Fibroblast of lung (primary cell): ENCODE data around the gene LEO1. TPM values are rescaled to one million over a fixed set of nuclear protein-coding genes. Genes with fewer than 3 reads are reported as not detected.

ENCODE experiments used
- DNase-seq, 2 donors: peaks; one replicate each; pipeline versions ENCODE4 v3.0.0 to v3.0.0-alpha.2; 2010; ENCODE audit warnings: low read depth in 2 of 2
- H2AFZ ChIP-seq: 2 replicates; pipeline ENCODE4 v1.5.1; 2012; ENCODE audit warnings: low read length, control low read depth, inconsistent platforms
- H3K27ac ChIP-seq: 2 replicates; pipeline ENCODE4 v1.5.1; 2011; ENCODE audit warnings: low read length, control low read depth; ENCODE audit not compliant: insufficient read depth
- H3K27me3 ChIP-seq: 2 replicates; pipeline ENCODE4 v1.5.1; 2011; ENCODE audit warnings: mild to moderate bottlenecking, low read length; ENCODE audit not compliant: control insufficient read depth, insufficient read depth
- H3K36me3 ChIP-seq: 2 replicates; pipeline ENCODE4 v1.5.1; 2011; ENCODE audit warnings: low read length; ENCODE audit not compliant: control insufficient read depth, insufficient read depth
- H3K4me1 ChIP-seq: 2 replicates; pipeline ENCODE4 v1.5.1; 2011; ENCODE audit warnings: low read length; ENCODE audit not compliant: control insufficient read depth, insufficient read depth; ENCODE audit errors: extremely low read depth
- H3K4me2 ChIP-seq: 2 replicates; pipeline ENCODE4 v1.5.1; 2011; ENCODE audit warnings: low read length, control low read depth; ENCODE audit not compliant: insufficient read depth; ENCODE audit errors: extremely low read depth
- H3K4me3 ChIP-seq, 4 experiments: fragments of 200-600 bp in 1 of 4; sonication (generic) in 1 of 4; replicated peaks in 1 of 4; 2 replicates each; pipeline ENCODE4 v1.5.1; 2011 to 2016; ENCODE audit warnings: low read length in 4 of 4, low read depth in 3 of 4, mild to moderate bottlenecking in 3 of 4, control low read depth in 2 of 4, inconsistent platforms in 1 of 4, mixed read lengths in 1 of 4; ENCODE audit not compliant: insufficient read depth in 1 of 4; ENCODE audit errors: control extremely low read depth in 1 of 4
- H3K79me2 ChIP-seq: 2 replicates; pipeline ENCODE4 v1.5.1; 2012; ENCODE audit warnings: mild to moderate bottlenecking, low read length, inconsistent platforms; ENCODE audit not compliant: control insufficient read depth, insufficient read depth
- H3K9ac ChIP-seq: 2 replicates; pipeline ENCODE4 v1.5.1; 2011; ENCODE audit warnings: mild to moderate bottlenecking, low read length, control low read depth; ENCODE audit not compliant: insufficient read depth
- H3K9me3 ChIP-seq: 2 replicates; pipeline ENCODE4 v1.5.1; 2012; ENCODE audit warnings: low read depth, low read length; ENCODE audit not compliant: control insufficient read depth, insufficient read depth
- H4K20me1 ChIP-seq: 2 replicates; pipeline ENCODE4 v1.5.1; 2011; ENCODE audit warnings: low read length; ENCODE audit not compliant: control insufficient read depth, insufficient read depth; ENCODE audit errors: extremely low read depth
- EZH2 ChIP-seq: IDR thresholded peaks from 2 replicates; pipeline ENCODE4 v1.5.1; 2012; ENCODE audit warnings: low read length, control low read depth, mild to moderate bottlenecking; ENCODE audit errors: missing control alignments
- polyA plus RNA-seq, 2 donors: library from polyadenylated mRNA; depleted of rRNA in 1 of 2; stranded (reverse) in 1 of 2; unstranded in 1 of 2; fragments of >200 nt; gene quantifications; 2 replicates each; pipeline ENCODE4 v1.2.1, GENCODE V29; 2011 to 2012; ENCODE audit warnings: missing spikeins in 1 of 2
- total RNA-seq: library from RNA; depleted of rRNA; stranded (reverse); fragments of >200 nt; gene quantifications from 2 replicates; pipeline ENCODE4 v1.2.1, GENCODE V29; 2014
- TF ChIP-seq, protein P1 (sequence below), 2 donors: IDR thresholded peaks in 1 of 2; conservative IDR thresholded peaks in 1 of 2; 1 replicate in 1 of 2; 2 replicates in 1 of 2; pipeline ENCODE4 v1.5.1; 2011 to 2012; ENCODE audit warnings: low read length in 2 of 2, control low read depth in 1 of 2, inconsistent platforms in 1 of 2, low read depth in 1 of 2, mild to moderate bottlenecking in 1 of 2

Gene LEO1
- total and polyA plus RNA-seq, 2 donors (not counting 1 experiment from before 2014, with no cell fraction given) = 12.9 to 21.3 TPM

DNA sequence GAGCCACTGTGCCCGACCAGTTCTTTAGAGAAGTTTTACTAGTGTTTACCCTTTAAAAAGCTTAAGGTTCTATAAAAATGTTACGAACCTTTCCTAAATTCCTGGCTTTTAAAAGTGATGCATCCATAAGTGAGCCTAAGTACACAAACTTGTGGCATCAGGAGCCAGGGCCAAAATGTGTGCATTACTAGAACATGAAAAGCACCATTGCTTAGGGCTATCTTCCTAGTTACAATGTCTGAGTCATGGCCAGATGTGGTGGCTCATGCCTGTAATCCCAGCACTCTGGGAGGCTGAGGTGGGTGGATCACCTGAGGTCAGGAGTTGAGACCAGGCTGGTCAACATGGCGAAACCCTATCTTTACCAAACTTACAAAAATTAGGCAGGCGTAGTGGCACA is 39.9 kb downstream of the LEO1 start:
- Histone ChIP-seq H2AFZ (no peak overlapping the region), H3K4me3 (no peak overlapping the region), H3K27me3 (no peaks in the 10 kb centered on the region), H3K9ac (no peak overlapping the region), H3K4me1 (no peaks in the 10 kb centered on the region), H3K9me3 (no peaks in the 10 kb centered on the region), H3K36me3 (no peaks in the 10 kb centered on the region), H3K27ac (no peak overlapping the region), H4K20me1 (no peaks in the 10 kb centered on the region), H3K79me2 (no peaks in the 10 kb centered on the region), H3K4me2 (no peak overlapping the region)
- TF ChIP-seq, protein P1, sequence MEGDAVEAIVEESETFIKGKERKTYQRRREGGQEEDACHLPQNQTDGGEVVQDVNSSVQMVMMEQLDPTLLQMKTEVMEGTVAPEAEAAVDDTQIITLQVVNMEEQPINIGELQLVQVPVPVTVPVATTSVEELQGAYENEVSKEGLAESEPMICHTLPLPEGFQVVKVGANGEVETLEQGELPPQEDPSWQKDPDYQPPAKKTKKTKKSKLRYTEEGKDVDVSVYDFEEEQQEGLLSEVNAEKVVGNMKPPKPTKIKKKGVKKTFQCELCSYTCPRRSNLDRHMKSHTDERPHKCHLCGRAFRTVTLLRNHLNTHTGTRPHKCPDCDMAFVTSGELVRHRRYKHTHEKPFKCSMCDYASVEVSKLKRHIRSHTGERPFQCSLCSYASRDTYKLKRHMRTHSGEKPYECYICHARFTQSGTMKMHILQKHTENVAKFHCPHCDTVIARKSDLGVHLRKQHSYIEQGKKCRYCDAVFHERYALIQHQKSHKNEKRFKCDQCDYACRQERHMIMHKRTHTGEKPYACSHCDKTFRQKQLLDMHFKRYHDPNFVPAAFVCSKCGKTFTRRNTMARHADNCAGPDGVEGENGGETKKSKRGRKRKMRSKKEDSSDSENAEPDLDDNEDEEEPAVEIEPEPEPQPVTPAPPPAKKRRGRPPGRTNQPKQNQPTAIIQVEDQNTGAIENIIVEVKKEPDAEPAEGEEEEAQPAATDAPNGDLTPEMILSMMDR (conservative IDR thresholded peaks at IDR 0.05 in 1 of 2, IDR thresholded peaks at IDR 0.05 in 1 of 2; ENCODE audit: low read depth in 1 of 2, low read length in 2 of 2) = no peak
- TF ChIP-seq EZH2 = no peak
- peak in 1 of 2 donors; percentile 29 for DNase-seq

DNA sequence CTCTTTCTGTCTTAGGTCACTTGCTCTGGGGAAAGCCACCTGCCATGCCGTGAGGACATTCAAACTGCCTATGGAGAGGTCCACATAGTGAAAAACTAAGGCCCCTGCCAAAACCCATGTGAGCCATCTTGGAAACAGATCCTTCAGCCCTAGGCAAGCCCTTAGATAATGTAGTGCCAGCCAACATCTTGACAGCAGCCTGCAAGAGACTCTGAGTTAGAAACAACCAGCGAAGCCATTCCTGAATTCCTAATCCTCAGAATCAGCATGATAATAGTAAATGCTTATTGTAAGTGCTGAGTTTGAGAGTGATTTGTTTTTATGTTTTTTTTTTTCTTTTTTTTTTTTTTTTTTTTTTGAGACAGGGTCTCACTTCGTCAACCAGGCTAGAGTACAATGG is 40.6 kb downstream of the LEO1 start:
- no peak for TF ChIP-seq EZH2
- TF ChIP-seq, protein P1 (conservative IDR thresholded peaks at IDR 0.05 in 1 of 2, IDR thresholded peaks at IDR 0.05 in 1 of 2; ENCODE audit: low read depth in 1 of 2, low read length in 2 of 2) = no peak
- Histone ChIP-seq H3K27ac (no peak overlapping the region), H3K9ac (no peak overlapping the region), H3K79me2 (no peaks in the 10 kb centered on the region), H3K27me3 (no peaks in the 10 kb centered on the region), H4K20me1 (no peaks in the 10 kb centered on the region), H3K4me3 (no peak overlapping the region), H3K9me3 (no peaks in the 10 kb centered on the region), H3K4me2 (no peak overlapping the region), H3K4me1 (no peaks in the 10 kb centered on the region), H2AFZ (no peak overlapping the region), H3K36me3 (no peaks in the 10 kb centered on the region)
- DNase-seq = no peak

DNA sequence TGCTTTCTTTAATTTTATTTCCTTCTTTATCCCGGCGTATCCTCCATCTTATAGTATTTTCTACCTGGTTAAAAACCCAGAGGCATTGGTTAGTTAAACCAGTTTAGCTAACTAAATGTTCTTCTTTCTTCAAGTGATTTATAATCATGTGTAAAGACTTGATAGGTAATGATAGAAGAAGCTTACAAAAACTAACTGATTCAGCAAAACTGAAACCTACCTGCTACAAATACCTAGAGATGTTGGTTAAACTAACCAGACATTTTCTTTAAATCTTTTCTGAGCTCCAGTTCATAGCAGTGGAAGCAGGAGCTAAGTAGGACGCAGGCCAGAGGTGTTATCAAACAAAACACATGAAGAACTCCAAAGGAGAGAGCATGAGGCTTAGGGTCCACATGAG is 44.8 kb downstream of the LEO1 start:
- H3K9ac ChIP-seq = no peak overlapping the region
- DNase-seq = no peak
- H4K20me1 ChIP-seq = no peaks in the 10 kb centered on the region
- TF ChIP-seq EZH2 = no peak
- TF ChIP-seq, protein P1 (conservative IDR thresholded peaks at IDR 0.05 in 1 of 2, IDR thresholded peaks at IDR 0.05 in 1 of 2; ENCODE audit: low read depth in 1 of 2, low read length in 2 of 2) = no peak
- H3K79me2 ChIP-seq = no peaks in the 10 kb centered on the region
- no peak overlapping the region for H3K4me3 ChIP-seq
- no peak overlapping the region for H2AFZ ChIP-seq
- no peak overlapping the region for H3K4me2 ChIP-seq
- peaks cover 4% of the 10 kb centered on the region for H3K36me3 ChIP-seq
- no peaks in the 10 kb centered on the region for H3K4me1 ChIP-seq
- H3K27ac ChIP-seq = no peak overlapping the region
- no peaks in the 10 kb centered on the region for H3K9me3 ChIP-seq
- H3K27me3 ChIP-seq = no peaks in the 10 kb centered on the region
